Stimulated activated naive CD4-positive, alpha-beta T cell treated with Interleukin-2 at 50 U/mL for 16 hours (primary cell): ENCODE results near the gene CPAMD8.

Experiments
- DNase-seq: peaks from one replicate; lab custom pipeline; 2025; lab: John Stamatoyannopoulos, UW

Gene CPAMD8

DNA sequence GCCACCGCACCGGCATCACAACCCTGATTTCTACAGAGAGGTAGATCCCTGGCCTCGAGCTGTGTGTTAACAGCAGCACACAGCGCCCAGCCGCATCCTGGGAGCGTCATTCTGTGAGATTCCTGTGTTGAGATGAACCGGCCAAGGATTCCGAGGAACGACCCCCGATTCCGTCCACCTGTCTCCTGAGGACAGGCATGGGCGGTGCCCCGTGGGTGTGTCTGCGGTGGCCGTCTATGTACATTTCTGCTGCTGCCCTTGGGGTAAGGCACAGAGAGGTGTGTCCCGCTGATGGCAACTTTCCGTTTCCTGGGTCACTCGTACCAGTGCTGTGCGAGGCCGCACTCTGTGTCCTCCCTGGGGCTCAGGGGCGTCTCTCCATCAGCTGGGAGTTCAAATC lies 153.9 kb downstream of the CPAMD8 start:
- DNase-seq, result no peak

DNA sequence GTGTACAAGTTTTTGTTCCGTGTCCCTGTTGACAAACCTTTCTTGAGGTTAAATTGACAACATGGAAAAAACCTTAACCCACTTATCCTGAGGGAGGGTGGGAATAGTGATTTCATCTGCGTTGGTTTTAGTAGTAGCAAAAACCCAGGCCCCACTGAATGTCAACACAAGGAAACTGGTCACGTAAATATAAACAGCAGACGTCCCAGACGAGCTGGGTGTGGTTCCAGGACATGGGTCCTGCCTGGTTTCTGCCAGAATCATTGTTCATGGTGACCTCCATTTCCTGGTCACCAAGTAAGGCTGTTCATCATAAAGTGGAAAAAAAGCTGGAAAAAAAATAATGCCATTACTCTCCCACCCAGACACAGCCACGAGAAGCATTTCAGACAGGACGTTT lies 154.7 kb downstream of the CPAMD8 start:
- DNase-seq, result no peak

DNA sequence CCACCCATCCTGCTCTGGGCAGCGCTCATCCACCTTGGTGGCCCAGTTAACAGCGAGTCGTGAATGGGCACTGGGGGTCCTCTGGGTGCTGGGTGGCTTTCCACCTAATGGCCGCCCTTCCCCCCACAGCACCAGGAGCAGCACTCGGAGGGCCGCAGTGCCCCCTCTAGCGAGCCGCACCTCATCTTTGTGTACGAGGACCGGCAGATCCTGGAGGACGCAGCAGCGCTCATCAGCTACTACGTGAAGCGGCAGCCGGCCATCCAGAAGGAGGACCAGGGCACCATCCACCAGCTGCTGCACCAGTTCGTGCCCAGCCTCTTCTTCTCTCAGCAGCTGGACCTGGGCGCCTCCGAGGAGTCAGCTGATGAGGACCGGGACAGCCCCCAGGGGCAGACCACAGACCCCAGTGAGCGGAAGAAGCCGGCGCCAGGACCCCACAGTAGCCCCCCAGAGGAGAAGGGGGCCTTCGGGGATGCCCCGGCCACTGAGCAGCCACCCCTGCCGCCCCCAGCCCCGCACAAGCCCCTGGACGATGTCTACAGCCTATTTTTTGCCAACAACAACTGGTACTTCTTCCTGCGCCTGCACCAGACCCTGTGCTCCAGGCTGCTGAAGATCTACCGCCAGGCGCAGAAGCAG lies 157.2 kb downstream of the CPAMD8 start:
- DNase-seq, result no peak

DNA sequence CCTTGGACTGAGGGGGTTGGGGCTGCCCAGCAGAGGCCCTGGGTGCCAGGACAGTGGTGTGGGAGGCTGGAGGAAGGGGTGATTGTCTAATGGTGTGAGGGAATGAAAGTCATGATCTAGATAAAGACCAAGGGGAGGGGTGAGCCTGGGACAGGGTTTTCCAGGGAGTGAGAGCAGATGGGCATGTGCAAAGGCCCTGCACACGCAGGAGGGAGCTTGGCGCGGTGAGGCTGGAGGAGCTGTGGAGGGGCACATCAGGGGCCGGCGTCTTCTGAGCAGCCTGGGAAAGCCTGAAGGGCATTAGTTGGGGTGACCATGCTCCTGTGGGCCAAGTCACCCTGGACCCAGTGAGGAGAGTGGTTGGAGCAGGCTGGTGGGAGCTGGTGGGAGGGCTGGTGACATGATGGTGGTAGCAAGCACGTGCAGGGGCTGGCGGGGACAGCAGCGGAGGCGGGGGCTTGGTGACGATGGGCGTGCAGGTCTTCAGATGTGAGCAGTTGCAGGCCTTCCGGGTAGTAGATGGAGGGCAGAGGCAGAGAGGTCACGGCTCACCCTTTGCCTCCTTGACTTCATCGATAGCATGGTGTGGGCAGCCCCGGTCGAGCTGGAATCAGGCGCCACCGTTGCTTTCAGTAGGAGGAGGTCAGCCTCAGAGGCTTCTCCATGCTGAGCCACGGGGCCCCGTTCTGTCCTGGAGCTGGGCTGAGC lies 158.0 kb downstream of the CPAMD8 start:
- no peak for DNase-seq

DNA sequence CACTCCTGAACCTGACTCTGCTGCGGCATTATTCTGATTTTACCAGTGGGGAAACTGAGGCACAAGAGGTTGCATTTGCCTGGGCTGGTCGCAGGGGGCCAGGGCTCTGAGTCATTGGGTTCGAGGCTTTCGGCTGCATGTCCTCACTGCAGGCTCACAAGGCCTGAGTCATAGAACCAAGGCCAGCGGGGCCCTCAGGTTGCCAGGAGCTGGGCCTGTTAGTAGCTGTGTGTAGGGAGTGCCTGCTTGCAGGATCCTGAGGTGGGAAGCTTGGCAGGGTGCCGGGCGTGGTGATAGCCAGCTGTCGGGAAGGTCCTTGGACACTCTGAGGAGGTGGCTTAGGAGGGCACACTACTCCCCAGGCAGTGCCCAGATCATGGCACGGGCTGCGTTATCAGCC lies 159.4 kb downstream of the CPAMD8 start:
- no peak for DNase-seq

DNA sequence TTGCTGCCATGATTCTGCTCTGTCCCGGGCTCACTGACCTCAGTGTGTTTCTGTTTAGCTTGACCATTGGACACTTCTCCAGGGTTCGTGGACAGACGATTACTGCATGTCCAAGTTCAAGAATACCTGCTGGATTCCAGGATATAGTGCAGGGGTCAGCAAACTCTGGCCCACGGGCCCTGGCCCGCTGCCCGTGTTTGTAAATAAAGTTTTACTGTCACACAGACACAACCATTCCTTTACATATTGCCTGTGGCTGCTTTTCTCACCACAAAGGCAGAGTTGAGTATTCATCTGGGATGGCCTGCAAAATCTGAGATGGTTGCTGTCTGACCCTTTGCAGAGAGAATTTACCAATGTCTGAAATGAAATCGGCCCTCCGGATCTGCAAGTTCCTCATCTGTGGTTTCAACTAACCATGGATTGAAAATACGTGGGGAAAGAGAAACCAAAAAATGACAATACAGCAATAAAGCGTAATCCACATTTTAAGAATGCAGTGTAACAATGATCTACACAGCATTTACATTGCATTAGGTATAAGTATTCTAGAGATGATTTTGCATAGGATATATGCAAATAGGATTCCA lies 163.7 kb downstream of the CPAMD8 start:
- no peak for DNase-seq

DNA sequence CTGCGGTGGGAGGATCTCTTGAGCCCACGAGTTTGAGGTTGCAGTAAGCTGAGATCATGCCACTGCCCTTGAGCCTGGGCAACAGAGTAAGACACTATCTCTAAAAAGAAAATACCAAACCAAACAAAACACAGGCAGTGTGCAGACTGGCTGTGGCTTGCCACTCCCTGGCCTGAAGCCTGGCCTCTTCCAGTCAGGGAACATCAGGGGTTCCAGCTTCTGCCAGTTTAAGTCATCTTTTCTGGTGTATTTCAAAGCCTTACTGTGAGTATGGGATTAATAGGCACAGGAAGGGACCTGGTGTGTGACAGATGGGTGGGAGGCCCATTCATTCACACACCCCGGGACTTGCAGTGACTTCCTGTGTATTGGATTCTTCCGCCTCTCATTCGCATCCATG lies 164.8 kb downstream of the CPAMD8 start:
- DNase-seq, result no peak

DNA sequence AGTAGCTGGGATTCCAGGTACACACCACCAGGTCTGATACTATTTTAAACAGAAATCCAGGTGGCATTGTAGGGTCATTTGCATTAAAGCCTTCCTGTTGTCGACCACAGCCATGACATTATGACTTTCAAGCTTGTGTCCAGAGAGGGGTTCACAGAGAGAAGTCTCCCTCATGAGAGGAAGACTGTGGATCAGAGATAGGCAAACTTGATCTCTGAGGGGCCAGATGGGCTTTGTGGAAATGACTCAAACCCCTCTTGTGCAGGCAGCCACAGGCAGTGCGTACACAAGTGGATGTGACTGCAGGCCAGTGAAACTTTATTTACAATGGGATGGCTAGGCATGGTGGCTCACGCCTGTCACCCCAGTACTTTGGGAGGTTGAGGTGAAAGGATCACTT lies 165.6 kb downstream of the CPAMD8 start:
- DNase-seq, result no peak

DNA sequence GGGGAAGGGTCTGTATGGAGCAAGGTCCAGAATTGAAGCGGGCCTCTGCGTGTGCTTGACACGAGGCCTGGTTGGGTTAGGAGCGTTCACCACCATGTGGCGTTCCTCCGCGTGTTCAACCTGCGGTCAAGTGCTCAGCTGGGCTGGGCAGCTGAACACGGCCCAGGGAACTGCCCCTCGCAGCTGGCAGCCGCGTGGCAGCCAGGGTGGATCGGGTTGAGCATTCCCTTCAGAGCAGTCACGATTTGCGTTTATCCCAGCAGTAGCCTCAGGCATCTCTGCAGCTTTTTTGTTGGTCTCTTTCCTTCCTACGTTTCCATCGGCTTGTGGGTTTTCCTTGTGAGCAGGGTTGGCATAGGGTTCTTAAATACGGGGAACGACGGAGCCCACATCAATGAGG lies 166.5 kb downstream of the CPAMD8 start:
- DNase-seq, result no peak

DNA sequence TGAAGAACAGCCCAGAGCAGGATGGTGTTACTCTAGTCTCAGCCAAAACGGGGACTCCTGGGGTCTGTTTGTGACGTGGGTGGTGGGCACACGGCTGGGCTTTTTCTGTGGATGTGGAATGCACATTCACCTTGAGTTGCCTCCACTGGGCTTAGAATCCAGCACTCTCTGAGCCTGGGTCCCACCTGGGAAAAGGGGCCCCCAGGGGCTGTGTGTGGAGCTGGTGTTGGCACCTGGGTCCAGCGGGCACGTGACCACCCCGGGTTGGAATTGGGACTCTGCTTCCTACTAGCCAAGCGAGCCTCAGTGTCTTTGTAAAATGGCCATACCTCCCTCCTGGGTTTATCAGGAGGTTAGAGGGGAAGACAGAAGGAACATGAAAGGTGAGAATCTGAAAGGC lies 167.0 kb downstream of the CPAMD8 start:
- DNase-seq, result no peak

DNA sequence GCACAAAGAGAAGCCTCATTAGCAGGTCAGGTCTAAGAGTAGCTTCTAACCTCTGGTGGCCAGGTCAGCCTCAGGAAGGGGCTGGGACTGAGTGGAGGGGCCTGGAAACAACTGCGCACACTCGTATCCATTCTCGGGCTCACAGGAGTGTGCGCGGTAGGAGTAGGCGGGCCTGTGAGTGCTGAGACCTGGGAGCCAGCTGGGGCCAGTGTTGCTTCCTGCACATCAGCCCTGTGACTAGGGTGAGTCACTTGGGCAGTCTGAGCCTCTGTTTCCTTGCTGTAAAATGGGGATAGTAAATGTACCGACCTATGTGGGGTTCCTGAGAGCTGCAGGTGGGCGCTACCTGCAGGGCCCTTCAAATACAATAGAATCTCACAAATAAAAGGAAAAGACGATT lies 170.5 kb downstream of the CPAMD8 start:
- no peak for DNase-seq

DNA sequence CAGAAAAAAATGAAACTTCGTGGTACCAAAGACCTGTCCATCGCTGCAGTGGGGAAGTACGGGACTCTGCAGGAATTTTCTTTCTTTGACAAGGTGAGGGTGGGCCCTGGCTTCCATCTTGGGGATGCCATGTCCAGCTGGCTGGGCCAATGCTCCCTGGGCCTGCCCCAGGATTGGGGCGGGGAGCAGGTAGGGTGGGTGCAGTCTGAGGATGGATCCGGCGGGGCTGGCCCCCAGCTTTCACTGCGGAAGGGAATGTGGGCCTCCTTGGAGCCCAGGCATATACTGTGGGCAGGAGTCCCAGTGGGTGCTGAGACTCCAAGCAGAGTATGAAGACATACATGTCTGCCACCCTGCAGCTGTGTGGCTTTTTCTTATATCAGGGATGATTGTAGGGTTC lies 173.5 kb downstream of the CPAMD8 start:
- DNase-seq, result no peak

DNA sequence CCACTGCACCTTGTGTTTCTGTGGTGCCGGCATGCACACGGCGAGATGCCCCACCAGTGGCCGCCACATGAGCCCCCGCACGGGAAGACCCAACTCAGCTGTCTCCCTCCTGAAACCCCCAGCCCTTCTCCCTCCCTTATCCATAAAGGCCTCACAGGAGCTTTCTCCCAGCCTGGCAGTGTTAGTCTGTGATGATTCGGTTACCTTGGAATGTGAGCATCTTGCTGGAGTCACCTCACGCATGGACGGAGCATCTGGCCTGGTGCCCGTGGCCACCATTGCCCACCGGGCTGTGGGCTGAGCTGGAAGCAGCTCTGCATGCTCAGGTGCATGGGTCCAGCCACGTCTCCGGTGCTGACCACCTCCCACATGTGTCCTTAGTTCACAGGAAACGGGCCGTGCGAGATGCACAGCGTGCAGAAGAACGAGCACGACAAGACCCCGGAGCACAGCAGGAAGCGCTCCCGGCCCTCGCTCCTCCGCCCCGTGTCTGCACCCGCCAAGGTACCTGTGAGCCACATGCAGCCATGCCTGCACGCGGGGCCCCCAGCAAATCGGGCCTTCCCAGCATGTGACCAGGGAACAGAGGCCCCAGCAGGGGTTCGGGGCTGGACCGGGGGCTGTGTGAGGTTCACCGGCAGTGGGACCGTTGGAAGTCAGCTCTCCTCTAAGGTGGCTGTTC lies 175.4 kb downstream of the CPAMD8 start:
- DNase-seq, result no peak

DNA sequence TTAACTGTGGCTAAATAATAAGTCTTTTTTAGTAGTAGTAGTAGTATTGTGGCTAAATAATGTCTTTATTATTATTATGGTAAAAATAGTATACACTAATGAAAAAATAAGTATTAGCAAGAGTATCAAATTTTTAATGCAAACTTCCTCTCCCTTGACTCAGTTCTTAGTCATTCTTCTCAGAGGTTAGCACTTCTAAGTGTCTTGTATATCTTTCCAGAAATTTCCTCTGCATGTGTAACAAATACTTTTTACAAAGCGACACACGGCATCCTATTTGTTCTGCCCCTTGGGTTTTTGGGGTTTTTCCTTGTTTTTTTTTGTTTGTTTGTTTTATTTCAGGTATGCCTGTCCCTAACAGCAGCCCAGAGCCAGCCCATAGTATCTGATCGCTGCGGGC lies 176.5 kb downstream of the CPAMD8 start:
- no peak for DNase-seq

DNA sequence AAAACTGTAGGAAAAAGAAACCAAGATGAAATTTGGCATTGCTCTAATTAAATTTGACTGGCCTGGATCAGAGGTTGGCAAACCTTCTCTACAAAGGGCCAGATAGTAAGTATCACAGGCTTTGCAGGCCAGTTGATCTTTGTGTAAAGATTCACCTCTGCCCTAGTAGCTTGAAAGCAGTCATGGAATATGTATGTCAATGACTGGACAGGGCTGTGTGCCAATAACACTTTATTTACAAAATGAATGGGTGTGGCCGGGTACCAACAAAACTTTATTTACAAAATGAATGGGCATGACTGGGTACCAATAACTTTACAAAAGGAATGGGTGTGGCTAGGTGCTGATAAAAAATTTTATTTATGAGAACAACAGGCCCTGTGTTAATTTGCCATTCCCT lies 177.4 kb downstream of the CPAMD8 start:
- no peak for DNase-seq

DNA sequence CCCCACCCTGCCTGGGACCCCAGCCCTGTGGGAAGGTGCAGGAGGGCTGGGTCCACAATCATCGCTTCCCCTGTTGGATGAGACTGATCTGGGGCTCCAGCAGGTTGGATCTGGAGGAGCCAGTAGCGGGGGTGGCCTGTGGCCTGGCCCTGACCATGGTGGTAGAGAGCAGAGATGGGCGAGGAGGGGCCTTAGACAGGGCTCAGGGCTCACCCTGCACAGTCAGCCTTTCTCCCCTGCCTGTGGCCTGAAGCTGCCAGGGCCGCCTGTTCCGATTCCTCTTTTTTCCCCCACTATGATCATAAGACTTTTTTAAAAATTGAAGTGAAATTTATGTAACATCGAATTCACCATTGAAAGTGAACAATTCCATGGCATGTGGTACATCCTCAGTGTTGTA lies 179.2 kb downstream of the CPAMD8 start:
- no peak for DNase-seq

DNA sequence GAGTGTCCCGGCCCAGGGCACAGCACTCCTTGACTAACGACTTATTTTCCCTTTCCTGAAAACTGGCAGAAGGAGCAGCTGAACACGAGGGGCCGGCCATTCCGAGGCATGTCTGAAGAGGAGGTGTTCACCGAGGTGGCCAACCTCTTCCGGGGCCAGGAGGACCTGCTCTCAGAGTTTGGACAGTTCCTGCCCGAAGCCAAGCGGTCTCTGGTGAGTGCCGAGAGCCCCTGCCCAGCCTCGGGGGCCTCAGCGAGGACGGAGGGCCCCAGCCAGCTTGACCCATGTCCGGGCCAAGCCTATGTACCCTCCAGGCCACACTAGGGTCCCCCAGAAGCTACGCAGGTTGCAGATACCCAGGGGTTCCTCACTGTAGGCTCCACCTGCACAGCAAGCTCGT lies 179.7 kb downstream of the CPAMD8 start:
- no peak for DNase-seq
